K562 (cell line): Measurements from ENCODE around the gene SAPCD1. TPM values are rescaled to one million over a fixed set of nuclear protein-coding genes. Genes with fewer than 3 reads are reported as not detected.

Source experiments
- BRD9 ChIP-seq: fragments of 450-650 bp; IDR thresholded peaks from 2 replicates; pipeline ENCODE4 v1.6.1; 2018; ENCODE audit warnings: low read depth; ENCODE audit not compliant: partially characterized antibody
- COPS2 ChIP-seq: fragments of 450-650 bp; conservative IDR thresholded peaks from 2 replicates; pipeline ENCODE4 v1.6.1; 2016; ENCODE audit warnings: mild to moderate bottlenecking, moderate library complexity
- FOXA3 ChIP-seq, 2 experiments: fragments of 450-650 bp in 1 of 2; sonication (generic) in 1 of 2; formaldehyde crosslinking; IDR thresholded peaks in 1 of 2; conservative IDR thresholded peaks in 1 of 2; 2 replicates each; pipeline versions ENCODE4 v1.4.0 to v1.8.0; 2020 to 2022; ENCODE audit warnings: mild to moderate bottlenecking in 2 of 2, missing genetic modification reagents in 1 of 2
- HEY1 ChIP-seq: fragments of 250-450 bp; sonication (Bioruptor Pico); IDR thresholded peaks from 2 replicates; pipeline ENCODE4 v1.5.0; 2020; ENCODE audit warnings: mild to moderate bottlenecking, moderate library complexity, borderline replicate concordance
- NRF1 ChIP-seq, 2 experiments: fragments of 450-650 bp; IDR thresholded peaks in 1 of 2; conservative IDR thresholded peaks in 1 of 2; 2 replicates each; pipeline ENCODE4 v1.6.1; 2014; ENCODE audit warnings: mild to moderate bottlenecking in 2 of 2
- PCBP1 ChIP-seq: fragments of 200-400 bp; formaldehyde crosslinking; IDR thresholded peaks from 2 replicates; pipeline ENCODE4 v1.6.1; 2018; ENCODE audit warnings: mild to moderate bottlenecking, low read depth, low read length; ENCODE audit not compliant: poor library complexity, severe bottlenecking
- PHB2 ChIP-seq: fragments of 450-650 bp; IDR thresholded peaks from 2 replicates; pipeline ENCODE4 v1.6.1; 2017; ENCODE audit warnings: low read depth
- SRF ChIP-seq, 2 experiments: fragments of 250-450, 450-650 bp in 1 of 2; sonication (Bioruptor Pico) in 1 of 2; sonication (generic) in 1 of 2; formaldehyde crosslinking; IDR thresholded peaks; 2 replicates each; pipeline versions ENCODE4 v1.5.0 to v1.5.1; 2020 to 2022; ENCODE audit warnings: mild to moderate bottlenecking in 1 of 2, missing genetic modification reagents in 1 of 2
- XRCC3 ChIP-seq: fragments of 450-650 bp; IDR thresholded peaks from 2 replicates; pipeline ENCODE4 v1.6.1; 2017; ENCODE audit warnings: mild to moderate bottlenecking, moderate library complexity
- polyA plus RNA-seq, 8 experiments: library from polyadenylated mRNA; depleted of rRNA in 4 of 8; stranded (reverse) in 5 of 8; unstranded in 3 of 8; fragments of >200 nt; fragmentation: Nextera tagmentation in 2 of 8; fragmentation: Illumina TruSeq in 1 of 8; extraction: Ambion mirVana in 2 of 8; extraction: Trizol in 1 of 8; gene quantifications; 2 replicates each; pipeline versions ENCODE4 v1.2.1 to v1.2.3, GENCODE V29; 2011 to 2014; ENCODE audit warnings: inconsistent platforms in 1 of 8, missing spikeins in 1 of 8
- total RNA-seq, 7 experiments: library from RNA; depleted of rRNA in 6 of 7; stranded (reverse); fragments of >200 nt in 6 of 7; fragmentation: Illumina TruSeq in 2 of 7; extraction: Trizol in 2 of 7; gene quantifications; 2 replicates each; pipeline versions ENCODE4 v1.2.1 to v1.2.3, GENCODE V29; 2011 to 2021; ENCODE audit warnings: low replicate concordance in 1 of 7
- TF ChIP-seq, protein P1 (sequence below), 2 experiments: fragments of 450-650 bp in 1 of 2; sonication (generic) in 1 of 2; formaldehyde crosslinking in 1 of 2; IDR thresholded peaks in 1 of 2; conservative IDR thresholded peaks in 1 of 2; 2 replicates each; pipeline versions ENCODE4 v1.6.1 to v1.8.1; 2016 to 2023; ENCODE audit warnings: mild to moderate bottlenecking in 2 of 2, moderate library complexity in 2 of 2, inconsistent platforms in 1 of 2, missing genetic modification reagents in 1 of 2
- TF ChIP-seq, protein P2 (sequence below), 2 experiments: fragments of 450-650 bp; IDR thresholded peaks; 2 replicates each; pipeline ENCODE4 v1.6.1; 2016
- TF ChIP-seq, protein P3 (sequence below), 2 experiments: fragments of 450-650 bp in 1 of 2; sonication (generic) in 1 of 2; formaldehyde crosslinking; conservative IDR thresholded peaks; 2 replicates each; pipeline versions ENCODE4 v1.4.0 to v1.8.1; 2020 to 2022; ENCODE audit warnings: mild to moderate bottlenecking in 1 of 2, missing genetic modification reagents in 1 of 2
- TF ChIP-seq, protein P4 (sequence below), 2 experiments: fragments of 250-450 bp in 1 of 2; fragments of 450-650 bp in 1 of 2; sonication (Bioruptor Pico) in 1 of 2; IDR thresholded peaks; 2 replicates each; pipeline versions ENCODE4 v1.6.1 to v1.8.0; 2016 to 2021; ENCODE audit warnings: mild to moderate bottlenecking in 2 of 2, moderate library complexity in 2 of 2, missing compliant biosample characterization in 1 of 2, missing genetic modification characterization in 1 of 2
- TF ChIP-seq, protein P5 (sequence below): fragments of 250-450 bp; sonication (Bioruptor Pico); IDR thresholded peaks from 2 replicates; pipeline ENCODE4 v1.4.0; 2020
- TF ChIP-seq, protein P6 (sequence below), 2 experiments: IDR thresholded peaks; 2 replicates each; pipeline ENCODE4 v1.6.1; 2012; ENCODE audit warnings: improper control_type of control experiment in 2 of 2, low read depth in 2 of 2, low read length in 2 of 2, borderline replicate concordance in 1 of 2
- TF ChIP-seq, protein P7 (sequence below): IDR thresholded peaks from 2 replicates; pipeline ENCODE4 v1.6.1; 2012; ENCODE audit warnings: low read depth, low read length, improper control_type of control experiment, borderline replicate concordance

Gene SAPCD1
- total and polyA plus RNA-seq, 9 of the 15 experiments (the other 6 are each of a cell fraction or from before 2014, with no cell fraction given), result 2.6 to 30.2 (median 7.4) TPM

DNA sequence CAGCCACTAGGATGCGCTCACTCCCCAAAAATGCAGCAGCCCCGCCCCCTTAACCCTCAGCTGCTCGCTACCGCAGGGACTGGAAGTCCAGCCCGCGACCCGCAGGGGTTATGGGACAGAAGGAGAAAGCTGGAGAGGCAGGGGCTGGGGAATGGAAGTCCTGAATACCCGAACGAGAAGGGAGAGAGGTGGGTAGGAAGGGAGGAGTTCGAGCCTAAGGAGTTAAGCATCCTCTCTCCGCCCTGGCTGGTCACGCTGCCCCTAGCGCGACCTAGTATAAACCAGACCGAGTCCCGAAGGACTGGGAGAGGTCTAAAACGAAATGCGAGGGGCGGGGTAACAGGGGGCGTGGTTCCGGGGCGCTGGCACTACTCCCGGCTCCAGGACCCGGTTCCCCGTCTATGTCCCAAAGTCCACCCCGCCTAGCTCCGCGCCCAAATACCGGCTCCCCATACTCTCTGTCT lies 32.9 kb upstream of the SAPCD1 start (continued):
- TF ChIP-seq, protein P1, sequence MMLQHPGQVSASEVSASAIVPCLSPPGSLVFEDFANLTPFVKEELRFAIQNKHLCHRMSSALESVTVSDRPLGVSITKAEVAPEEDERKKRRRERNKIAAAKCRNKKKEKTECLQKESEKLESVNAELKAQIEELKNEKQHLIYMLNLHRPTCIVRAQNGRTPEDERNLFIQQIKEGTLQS (IDR thresholded peaks at IDR 0.05), result no peak
- TF ChIP-seq, protein P1 (CRISPR knock-in tag; conservative IDR thresholded peaks at IDR 0.05), result no peak; the same call in 1 of the 2 replicates
- TF ChIP-seq FOXA3 (CRISPR knock-in tag; conservative IDR thresholded peaks at IDR 0.05 in 1 of 2, IDR thresholded peaks at IDR 0.05 in 1 of 2) (0 out of 4 replicates have a peak, but pooled peaks of 1 of the 2 experiments have one; percentile 68), PHB2 (no peak), HEY1 (CRISPR knock-in tag) (no peak), XRCC3 (no peak), SRF (CRISPR knock-in tag; IDR thresholded peaks at IDR 0.05) (peak; percentile 57 to 60; a peak in 2 of 4 replicates), PCBP1 (peak; percentile 77), BRD9 (no peak), NRF1 (conservative IDR thresholded peaks at IDR 0.05 in 1 of 2, IDR thresholded peaks at IDR 0.05 in 1 of 2) (no peak), COPS2 (no peak)
- TF ChIP-seq, protein P2, sequence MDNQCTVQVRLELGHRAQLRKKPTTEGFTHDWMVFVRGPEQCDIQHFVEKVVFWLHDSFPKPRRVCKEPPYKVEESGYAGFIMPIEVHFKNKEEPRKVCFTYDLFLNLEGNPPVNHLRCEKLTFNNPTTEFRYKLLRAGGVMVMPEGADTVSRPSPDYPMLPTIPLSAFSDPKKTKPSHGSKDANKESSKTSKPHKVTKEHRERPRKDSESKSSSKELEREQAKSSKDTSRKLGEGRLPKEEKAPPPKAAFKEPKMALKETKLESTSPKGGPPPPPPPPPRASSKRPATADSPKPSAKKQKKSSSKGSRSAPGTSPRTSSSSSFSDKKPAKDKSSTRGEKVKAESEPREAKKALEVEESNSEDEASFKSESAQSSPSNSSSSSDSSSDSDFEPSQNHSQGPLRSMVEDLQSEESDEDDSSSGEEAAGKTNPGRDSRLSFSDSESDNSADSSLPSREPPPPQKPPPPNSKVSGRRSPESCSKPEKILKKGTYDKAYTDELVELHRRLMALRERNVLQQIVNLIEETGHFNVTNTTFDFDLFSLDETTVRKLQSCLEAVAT (IDR thresholded peaks at IDR 0.05), result no peak
- TF ChIP-seq, protein P3, sequence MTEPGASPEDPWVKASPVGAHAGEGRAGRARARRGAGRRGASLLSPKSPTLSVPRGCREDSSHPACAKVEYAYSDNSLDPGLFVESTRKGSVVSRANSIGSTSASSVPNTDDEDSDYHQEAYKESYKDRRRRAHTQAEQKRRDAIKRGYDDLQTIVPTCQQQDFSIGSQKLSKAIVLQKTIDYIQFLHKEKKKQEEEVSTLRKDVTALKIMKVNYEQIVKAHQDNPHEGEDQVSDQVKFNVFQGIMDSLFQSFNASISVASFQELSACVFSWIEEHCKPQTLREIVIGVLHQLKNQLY (CRISPR knock-in tag; conservative IDR thresholded peaks at IDR 0.05), result 0 out of 4 replicates have a peak, but pooled peaks of 1 of the 2 experiments have one; percentile 56
- TF ChIP-seq, protein P4, sequence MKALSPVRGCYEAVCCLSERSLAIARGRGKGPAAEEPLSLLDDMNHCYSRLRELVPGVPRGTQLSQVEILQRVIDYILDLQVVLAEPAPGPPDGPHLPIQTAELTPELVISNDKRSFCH (CRISPR knock-in tag; IDR thresholded peaks at IDR 0.05), result no peak
- TF ChIP-seq, protein P4 (tag; IDR thresholded peaks at IDR 0.05), result peak; percentile 90; the same call in 1 of the 2 replicates
- TF ChIP-seq, protein P5, sequence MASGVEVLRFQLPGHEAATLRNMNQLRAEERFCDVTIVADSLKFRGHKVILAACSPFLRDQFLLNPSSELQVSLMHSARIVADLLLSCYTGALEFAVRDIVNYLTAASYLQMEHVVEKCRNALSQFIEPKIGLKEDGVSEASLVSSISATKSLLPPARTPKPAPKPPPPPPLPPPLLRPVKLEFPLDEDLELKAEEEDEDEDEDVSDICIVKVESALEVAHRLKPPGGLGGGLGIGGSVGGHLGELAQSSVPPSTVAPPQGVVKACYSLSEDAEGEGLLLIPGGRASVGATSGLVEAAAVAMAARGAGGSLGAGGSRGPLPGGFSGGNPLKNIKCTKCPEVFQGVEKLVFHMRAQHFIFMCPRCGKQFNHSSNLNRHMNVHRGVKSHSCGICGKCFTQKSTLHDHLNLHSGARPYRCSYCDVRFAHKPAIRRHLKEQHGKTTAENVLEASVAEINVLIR (CRISPR knock-in tag), result no peak
- TF ChIP-seq, protein P6, sequence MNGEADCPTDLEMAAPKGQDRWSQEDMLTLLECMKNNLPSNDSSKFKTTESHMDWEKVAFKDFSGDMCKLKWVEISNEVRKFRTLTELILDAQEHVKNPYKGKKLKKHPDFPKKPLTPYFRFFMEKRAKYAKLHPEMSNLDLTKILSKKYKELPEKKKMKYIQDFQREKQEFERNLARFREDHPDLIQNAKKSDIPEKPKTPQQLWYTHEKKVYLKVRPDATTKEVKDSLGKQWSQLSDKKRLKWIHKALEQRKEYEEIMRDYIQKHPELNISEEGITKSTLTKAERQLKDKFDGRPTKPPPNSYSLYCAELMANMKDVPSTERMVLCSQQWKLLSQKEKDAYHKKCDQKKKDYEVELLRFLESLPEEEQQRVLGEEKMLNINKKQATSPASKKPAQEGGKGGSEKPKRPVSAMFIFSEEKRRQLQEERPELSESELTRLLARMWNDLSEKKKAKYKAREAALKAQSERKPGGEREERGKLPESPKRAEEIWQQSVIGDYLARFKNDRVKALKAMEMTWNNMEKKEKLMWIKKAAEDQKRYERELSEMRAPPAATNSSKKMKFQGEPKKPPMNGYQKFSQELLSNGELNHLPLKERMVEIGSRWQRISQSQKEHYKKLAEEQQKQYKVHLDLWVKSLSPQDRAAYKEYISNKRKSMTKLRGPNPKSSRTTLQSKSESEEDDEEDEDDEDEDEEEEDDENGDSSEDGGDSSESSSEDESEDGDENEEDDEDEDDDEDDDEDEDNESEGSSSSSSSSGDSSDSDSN (IDR thresholded peaks at IDR 0.05; ENCODE audit: borderline replicate concordance in 1 of 2, low read depth in 2 of 2, low read length in 2 of 2), result peak in 1 of 2 experiments; percentile 76; a peak in 2 of 4 replicates
- TF ChIP-seq, protein P7, sequence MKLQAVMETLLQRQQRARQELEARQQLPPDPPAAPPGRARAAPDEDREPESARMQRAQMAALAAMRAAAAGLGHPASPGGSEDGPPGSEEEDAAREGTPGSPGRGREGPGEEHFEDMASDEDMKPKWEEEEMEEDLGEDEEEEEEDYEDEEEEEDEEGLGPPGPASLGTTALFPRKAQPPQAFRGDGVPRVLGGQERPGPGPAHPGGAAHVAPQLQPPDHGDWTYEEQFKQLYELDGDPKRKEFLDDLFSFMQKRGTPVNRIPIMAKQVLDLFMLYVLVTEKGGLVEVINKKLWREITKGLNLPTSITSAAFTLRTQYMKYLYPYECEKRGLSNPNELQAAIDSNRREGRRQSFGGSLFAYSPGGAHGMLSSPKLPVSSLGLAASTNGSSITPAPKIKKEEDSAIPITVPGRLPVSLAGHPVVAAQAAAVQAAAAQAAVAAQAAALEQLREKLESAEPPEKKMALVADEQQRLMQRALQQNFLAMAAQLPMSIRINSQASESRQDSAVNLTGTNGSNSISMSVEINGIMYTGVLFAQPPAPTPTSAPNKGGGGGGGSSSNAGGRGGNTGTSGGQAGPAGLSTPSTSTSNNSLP, result 0 out of 2 replicates have a peak, but pooled peaks have one; percentile 14
